GM18498 (cell line): ENCODE data around the gene C5AR2.
"Not testable (repeated sequence)": the region's sequence is repeated elsewhere in the genome, so short reads cannot be mapped to it uniquely, and the experiment has no call there.

ENCODE experiments used
- ATAC-seq: cut with Tn5 transposase; IDR thresholded peaks from one replicate; pipeline ENCODE4 v1.9.1; 2021; ENCODE audit warnings: mild to moderate bottlenecking, moderate library complexity; ENCODE audit not compliant: unreplicated experiment

The C5AR2 gene

DNA sequence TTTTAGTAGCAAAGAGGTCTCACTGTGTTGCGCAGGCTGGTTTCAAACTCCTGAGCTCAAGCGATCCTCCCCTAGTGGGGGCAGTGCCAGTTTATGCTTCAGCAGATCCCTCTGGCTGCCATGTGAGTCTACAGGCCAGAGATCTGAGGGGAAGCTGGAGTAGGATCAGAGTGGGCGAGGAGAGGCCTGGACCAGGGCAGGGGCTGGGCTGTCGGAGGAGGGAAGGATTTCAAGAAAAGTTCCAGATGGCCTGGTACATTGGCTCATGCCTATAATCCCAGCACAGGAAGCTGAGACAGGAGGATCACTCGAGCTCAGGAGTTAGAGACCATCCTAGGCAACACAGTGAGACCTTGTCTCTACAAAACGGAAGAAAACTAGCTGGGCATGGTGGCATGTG lies 27.0 kb downstream of the C5AR2 start:
- ATAC-seq: no peak

DNA sequence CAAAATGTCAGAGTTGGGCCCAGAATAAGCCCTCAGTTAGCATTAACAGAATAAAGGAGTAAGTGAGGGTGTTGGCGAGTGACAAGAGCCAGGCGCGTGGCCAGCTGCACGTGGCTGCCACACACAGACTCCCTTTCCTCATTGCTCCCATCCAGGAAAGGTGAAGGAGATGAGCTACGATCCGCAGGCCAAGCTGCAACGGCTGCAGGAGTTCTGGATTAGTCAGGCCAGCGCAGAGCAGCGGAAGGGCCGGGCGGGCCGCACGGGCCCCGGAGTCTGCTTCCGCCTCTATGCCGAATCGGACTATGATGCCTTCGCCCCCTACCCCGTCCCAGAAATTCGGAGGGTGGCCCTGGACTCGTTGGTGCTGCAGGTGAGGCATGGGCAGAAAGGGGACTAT lies 30.3 kb downstream of the C5AR2 start:
- no peak for ATAC-seq

DNA sequence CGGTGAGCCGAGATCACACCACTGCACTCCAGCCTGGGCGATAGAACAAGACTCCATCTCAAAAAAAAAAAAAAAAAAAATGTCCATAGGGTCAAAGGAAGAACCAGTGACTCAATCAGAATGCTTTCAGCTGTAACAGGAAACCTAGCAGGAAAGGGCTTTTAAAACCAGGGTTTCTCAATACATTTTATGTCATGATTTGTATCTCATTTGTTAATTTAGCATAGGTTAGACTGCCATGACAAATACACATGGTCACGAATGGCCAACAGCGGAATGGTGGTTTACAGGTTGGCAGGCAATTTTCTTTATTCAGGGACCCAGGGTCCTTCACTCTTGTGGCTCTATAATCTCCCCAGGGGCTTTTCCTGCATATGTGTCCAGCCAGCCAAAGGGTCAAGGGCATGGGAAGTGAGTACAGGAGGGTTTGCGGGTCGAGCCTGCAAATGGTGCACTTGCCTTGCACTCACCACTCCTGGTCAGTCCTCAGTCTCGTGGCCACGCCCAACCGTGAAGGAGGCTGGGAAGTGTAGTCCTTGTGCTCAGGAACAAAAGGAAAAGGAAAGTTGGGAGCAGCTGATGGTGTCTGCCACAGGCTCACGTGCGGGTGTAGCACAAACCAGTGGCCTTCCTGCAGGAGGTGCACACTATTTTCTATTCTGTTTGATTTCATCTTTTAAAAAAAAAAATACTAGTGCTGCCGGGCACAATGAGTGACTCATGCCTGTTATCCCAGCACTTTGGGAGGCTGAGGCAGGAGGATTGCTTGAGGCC lies 32.0 kb downstream of the C5AR2 start:
- ATAC-seq: no peak

DNA sequence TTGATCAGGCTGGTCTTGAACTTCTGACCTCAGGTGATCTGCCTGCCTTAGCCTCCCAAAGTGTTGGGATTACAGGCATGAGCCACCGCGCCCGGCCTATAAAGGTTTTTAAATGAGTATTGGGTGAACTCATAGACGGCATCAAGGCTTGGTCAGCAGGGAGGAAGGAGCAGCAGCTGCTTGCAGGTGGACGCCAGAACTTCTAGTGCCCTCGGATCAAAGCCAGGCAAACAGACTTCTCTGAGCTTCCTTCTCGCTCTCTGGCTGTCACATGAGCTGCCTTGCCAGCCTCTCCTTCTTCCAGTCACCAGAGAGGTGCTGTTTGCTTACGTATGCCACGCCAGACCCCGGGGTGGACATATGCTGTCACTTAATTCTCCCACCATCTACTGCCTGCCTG lies 33.5 kb downstream of the C5AR2 start:
- not testable (repeated sequence) for ATAC-seq

DNA sequence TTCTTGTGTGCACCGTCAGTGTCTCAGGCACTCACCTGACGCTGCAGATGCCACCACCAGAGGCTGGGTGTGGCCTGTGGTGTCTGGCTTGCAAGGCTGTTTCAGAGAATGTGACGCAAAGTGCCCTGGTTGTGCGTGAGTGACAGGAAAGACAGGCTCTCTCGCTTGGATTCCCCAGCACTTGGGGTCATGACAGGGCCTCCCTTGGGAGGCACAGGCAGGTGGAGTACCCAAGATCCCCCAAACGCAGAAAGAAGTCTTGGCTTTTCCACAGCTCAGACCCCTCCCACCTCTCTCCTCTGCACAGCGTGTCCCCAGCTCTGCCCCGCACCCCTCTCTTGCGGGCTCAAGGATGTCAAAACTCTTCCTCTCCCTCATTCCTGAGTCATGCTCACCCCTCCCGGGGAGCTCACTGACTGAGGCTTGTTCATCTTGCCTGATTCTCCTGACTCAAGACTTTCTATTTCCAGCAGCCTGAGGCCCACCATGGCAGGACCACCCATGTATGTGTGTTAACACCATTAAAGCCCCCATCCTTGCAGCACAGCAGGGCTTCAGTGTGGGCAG lies 38.2 kb downstream of the C5AR2 start:
- no peak for ATAC-seq

DNA sequence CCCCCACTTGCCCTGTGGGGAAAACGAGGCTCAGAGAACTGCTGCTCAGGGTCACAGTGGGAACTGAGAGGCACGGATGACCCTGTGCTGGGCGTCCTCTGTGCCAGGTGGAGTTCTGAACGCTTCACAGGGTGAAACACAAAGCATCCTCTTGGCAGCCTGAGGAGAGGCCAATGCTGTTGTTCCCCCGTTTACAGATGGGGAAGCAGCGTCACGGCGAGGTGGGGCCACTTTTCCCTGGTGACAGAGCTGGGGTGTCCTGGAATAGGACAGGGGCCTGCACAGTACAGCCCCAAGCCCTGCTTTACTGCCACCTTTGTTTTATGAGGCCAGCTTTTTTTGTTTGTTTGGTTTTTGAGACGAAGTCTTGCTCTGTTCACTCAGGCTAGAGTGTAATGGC lies 39.3 kb downstream of the C5AR2 start:
- no peak for ATAC-seq

DNA sequence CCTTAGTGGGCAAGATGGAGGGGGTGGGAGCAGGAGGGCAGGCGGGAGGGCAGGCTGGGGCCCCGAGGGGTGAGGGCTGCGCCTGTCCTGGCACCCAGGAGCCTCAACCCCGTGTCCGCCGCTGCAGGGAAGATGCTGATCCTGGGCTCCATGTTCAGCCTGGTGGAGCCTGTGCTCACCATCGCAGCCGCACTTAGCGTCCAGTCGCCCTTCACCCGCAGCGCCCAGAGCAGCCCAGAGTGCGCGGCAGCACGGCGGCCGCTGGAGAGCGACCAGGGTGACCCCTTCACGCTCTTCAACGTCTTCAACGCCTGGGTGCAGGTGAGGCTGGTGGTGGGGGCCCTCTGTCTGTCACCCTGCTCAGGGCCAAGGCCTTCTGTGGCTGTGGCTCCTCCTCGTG lies 40.6 kb downstream of the C5AR2 start:
- no peak for ATAC-seq

DNA sequence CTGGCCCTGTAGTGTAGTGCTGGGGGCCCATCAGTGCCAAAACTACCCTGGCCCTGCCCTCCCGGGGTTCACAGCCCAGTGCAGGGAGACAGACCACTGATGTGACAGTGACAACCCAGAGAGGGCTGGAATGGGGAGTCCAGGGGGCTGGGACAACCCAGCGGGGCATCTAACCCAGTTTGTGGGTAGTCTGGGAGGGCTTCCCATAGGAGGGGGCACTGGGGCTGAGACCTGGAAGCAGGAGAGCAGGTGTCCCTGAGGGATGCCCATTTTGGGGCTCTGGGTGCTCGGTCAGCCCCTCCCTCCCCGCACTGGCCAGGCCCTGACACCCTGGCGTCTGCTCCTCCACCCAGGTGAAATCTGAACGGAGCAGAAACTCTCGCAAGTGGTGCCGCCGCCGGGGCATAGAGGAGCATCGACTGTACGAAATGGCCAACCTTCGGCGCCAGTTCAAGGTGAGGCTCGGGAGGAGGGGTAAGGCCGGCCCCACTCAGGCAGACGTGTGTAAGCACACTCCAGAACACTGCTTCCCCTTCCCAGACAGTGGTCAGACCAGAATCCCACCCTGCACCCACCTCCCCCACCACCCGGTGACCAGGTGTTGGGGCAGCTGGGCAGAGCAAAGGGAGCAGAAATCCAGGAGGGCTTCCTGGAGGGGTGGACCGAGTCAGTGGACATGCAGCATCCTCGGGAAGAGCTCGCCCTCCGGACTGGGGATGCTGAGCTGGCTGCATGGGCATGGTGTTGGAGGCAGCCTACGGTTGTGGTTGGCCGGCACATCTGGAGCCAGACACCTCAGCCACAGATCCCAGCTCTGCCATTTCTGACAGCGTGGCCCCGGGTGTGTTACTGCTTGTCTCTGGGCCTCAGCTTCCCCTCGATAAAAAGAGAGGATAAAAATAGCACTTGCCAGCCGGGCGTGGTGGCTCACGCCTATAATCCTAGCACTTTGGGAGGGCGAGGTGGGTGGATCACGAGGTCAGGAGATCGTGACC lies 41.6 kb downstream of the C5AR2 start:
- ATAC-seq: no peak

DNA sequence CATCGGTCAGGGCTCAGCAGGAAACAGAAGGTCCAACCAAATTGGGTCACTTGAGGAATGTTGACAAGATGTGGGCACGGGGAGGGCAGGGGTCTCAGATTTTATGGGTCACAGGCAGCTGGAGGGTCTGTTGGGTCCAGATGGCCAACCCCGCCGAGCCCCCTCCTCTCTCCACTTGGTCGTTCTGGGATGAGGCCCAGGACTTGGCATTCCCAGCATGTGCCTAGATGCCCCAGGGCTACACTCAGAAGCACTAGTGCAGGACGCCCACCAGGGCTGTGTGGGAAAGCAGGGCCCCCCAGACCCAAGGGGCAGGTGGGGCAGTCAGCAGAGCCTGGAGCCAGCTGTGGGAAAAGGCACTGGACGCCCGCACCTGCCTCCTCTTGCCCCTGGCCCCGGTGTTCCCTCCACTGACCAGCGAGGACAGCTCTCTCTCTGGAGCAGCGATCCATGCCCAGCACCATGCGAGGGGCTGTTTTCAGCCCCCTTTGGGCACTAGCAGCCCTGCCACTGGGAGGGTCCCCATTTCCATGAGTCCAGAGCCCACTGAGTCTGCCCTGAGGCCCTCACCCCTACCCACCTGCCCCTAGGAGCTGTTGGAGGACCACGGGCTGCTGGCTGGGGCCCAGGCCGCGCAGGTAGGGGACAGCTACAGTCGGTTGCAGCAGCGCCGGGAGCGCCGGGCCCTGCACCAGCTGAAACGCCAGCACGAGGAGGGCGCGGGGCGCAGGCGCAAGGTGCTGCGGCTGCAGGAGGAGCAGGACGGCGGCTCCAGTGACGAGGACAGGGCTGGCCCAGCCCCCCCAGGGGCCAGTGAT lies 43.1 kb downstream of the C5AR2 start:
- no peak for ATAC-seq

DNA sequence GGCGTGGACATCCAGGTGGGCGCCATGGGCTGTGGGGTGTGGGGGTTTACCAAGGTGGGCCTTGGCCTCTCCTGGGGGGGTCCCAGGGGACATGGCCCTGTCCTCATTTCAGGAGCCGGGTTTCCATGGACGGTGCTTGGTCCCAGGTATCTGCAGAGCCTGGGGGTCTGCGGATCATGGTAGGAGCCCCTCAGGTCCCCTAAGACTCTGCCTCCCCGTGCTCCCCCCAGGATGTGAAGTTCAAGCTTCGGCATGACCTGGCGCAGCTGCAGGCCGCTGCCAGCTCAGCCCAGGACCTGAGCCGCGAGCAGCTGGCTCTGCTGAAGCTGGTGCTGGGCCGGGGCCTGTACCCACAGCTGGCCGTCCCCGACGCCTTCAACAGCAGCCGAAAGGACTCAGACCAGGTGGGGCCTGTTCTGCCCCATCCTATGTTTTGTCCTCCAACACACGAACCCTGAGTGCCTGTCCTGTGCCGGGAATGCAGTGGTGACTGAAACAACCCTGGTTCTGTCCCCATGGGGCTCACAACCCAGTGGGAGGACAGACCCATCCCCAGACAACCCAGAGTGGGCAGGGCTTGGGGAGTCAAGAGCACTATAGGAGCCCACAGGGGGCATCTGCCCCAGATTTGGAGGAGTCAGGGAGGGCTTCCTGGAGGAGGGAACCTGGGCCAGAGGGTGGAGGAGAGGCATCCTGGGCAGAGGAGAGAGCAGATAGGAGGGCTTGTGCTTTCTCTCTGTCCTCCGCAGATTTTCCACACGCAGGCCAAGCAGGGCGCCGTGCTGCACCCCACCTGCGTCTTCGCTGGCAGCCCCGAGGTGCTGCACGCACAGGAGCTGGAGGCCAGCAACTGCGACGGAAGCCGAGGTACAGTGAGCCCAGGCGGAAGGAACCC lies 44.0 kb downstream of the C5AR2 start:
- ATAC-seq: no peak

DNA sequence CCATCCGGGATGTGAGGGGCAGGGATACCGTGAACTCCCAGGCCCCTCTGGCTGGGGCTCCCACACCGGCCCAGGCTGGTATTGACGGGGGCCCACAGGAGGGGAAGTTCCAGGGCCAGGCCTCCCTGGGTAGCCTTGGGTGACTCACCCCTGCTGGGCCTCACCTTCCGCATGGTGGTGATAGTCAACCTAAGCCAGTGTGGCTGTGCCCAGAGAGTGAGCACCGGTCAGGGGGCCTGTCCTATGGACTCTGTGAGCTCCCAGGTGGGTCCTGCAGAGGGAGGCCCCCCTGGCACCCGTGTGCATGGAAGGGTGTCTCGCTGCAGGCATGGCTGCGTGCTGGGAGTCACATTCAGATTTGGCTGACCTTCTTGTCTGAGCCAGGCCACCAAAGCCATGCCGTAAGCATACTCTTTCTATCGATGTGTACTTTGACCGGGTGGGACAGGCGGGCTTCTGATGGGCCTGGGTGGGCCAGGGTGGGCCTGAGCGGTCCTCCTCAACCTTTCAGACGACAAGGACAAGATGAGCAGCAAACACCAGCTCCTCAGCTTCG lies 44.7 kb downstream of the C5AR2 start:
- ATAC-seq: no peak

DNA sequence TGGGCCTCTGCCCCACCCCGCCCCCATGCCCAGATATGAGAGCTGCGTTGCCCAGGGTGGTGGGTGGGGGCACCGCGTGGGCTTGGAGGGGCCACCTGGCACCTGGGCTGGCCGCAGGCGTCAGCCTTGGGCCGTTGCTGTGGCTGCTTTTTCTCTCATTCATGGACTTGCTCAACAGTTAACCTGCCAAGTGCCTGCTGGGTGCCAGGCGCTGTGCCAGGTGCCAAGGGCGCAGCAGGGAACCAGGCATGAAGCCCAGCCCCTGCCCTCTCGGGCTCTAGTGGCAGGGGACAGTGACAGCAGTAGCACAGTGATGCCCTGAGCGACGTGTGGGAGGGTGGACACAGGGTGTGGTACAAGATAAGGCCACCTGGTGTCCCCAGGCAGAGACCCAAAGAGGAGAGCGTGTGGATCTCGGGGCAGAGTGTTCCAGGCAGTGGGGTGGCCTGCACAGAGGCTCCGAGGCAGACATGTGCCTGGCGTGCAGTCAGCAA lies 45.3 kb downstream of the C5AR2 start:
- ATAC-seq: no peak

DNA sequence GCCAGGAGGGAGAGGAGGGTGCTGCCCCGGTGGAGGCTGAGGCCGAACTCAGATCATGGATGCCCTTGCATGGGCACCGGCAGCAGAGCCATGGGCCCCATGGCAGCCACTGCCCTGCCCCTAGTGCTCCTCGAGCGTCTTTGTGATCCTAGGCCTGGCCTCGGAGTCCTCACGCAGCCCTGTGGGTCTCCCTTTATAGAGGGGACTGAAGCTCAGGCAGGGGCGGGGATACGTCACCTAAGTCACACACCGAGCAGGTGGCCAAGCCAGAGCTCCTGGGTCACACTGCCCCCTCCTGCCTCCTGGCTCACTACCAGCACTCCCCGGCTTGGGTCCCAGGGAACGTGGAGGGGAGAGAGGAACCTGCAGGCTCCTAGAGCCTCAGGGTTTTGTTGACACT lies 45.8 kb downstream of the C5AR2 start:
- no peak for ATAC-seq

DNA sequence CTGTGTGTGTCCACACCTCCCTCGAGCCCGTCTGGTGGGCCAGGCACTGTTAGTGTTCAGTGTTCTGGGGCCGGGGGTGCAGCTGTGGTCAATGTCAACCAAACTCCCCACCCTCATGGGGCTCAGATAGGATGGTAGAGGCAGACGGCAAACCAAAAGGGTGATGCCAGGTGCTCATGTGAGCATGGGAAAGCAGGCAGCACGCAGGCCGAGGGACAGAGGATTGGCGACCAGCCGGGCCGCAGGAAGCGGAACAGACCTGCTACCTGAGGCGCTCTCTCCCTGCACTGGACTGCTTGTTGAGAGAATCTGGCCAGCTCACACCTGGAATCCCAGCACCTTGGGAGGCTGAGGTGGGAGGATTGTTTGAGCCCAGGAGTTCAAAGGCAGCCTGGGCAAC lies 46.3 kb downstream of the C5AR2 start:
- no peak for ATAC-seq

DNA sequence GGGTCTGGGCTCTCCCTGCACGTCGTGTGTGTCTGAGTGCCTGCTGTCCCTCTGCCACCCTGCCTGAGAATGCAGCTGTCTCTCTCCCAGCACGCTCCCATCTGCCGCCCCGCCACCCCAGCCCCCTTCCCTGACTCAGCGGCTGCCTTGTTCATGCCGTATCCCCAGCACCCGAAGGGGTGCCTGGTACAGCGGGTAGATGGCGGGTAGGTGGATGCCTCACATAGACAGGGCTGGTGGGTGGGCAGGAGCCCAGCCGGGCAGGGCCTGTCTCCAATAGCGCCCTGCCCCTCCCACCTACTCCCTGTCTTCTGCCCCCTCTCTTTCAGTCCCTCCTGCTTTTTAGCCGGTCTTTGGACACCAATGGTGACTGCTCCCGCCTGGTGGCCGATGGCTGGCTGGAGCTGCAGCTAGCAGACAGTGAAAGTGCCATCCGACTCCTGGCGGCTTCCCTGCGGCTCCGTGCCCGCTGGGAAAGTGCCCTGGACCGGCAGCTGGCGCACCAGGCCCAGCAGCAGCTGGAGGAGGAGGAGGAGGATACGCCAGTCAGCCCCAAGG lies 47.5 kb downstream of the C5AR2 start:
- no peak for ATAC-seq

DNA sequence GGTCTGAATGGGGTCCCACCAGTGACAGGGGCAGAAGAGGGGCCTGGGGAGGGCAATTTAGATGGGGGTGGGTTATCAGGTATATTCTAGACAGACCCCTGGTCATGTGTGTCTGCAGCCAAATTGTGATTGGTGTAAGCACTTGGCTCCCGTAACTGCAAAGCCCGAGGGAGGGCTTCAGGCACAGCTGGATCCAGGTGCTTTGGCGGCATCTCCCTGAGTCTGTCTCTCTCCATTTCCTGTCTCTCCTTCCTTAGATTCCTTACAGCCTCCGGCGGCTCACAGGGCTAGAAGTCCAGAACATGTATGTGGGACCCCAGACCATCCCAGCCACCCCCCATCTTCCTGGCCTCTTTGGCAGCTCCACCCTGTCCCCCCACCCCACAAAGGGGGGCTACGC lies 48.6 kb downstream of the C5AR2 start:
- no peak for ATAC-seq

DNA sequence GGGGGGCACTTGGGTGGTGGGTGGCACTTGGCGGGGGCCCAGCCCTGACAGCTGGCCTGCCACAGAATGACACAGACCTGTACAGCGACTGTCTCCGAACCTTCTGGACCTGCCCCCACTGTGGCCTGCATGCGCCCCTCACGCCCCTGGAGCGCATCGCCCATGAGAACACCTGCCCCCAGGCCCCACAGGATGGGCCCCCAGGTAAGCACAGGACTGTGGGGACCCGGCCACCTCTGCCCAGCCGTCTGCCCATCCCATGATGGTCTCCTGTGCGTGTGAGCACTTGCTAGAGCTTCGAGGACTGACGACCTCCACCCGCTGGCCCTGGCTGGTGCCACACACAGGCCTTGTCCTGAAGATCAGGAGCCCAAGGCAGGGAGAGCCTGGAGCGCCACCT lies 49.1 kb downstream of the C5AR2 start:
- no peak for ATAC-seq

DNA sequence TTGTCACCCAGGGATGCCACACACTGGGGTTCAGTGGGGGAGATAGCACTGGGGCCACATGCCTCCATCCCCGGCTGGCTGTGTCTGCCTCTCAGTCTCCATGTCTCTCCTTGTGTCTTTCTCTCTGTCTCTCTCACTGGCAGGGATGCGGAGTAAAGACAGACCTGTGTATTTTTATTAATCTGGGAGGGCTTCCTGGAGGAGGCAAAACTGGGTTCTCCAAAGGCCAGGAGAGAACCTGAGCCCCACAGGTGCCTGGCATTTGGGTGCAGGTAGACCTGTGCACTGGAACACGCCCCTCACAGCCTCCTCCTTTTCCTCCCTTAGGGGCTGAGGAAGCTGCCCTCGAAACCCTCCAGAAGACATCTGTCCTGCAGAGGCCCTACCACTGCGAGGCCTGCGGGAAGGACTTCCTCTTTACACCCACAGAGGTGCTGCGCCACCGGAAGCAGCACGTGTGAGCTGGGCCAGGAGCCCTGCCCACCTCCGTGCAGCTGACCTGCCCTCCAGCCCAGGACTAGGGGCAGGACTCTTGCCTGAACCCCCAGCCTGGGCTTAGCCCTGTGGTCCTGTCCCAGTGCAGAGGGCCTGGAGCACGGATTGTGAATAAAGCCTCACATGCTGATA lies 49.8 kb downstream of the C5AR2 start:
- ATAC-seq: no peak

DNA sequence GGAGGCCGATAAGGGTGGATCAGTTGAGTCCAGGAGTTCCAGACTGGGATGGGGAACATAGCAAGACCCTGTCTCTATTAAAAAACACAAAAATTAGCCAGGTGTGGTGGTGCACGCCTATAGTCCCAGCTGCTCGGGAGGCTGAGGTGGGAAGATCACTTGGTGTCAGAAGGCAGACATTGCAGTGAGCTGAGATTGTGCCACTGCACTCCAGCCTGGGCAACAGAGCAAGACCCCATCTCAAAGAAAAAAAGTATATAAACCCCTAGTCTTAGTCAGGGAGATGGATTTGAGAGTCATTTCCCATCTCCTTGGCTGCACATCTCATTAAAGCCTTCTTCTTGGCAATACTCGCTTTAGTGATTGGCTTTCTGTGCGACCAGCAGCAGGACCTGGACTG lies 51.9 kb downstream of the C5AR2 start:
- ATAC-seq: not testable (repeated sequence)
